ENCODE data around the gene DDX10.

The DDX10 gene

GRCh38 chr11:108624196-108624925 is 40.5 kb upstream of the DDX10 start:
- DNase-seq (ENCODE audit: low read depth in 2 of 2) = no peak
- no peak for TF ChIP-seq CTCF (IDR thresholded peaks at IDR 0.05; ENCODE audit: low read depth, low read length)
- no peak overlapping the region for H3K4me3 ChIP-seq (replicated peaks in 1 of 2; ENCODE audit: low read depth in 2 of 2, low read length in 2 of 2)

GRCh38 chr11:108628326-108628725 is 36.5 kb upstream of the DDX10 start:
- TF ChIP-seq CTCF (IDR thresholded peaks at IDR 0.05; ENCODE audit: low read depth, low read length) = no peak
- no peak for DNase-seq (ENCODE audit: low read depth in 2 of 2)
- H3K4me3 ChIP-seq (replicated peaks in 1 of 2; ENCODE audit: low read depth in 2 of 2, low read length in 2 of 2) = no peak overlapping the region

GRCh38 chr11:108628812-108629211 is 36.1 kb upstream of the DDX10 start:
- TF ChIP-seq CTCF (IDR thresholded peaks at IDR 0.05; ENCODE audit: low read depth, low read length) = no peak
- no peak overlapping the region for H3K4me3 ChIP-seq (replicated peaks in 1 of 2; ENCODE audit: low read depth in 2 of 2, low read length in 2 of 2)
- no peak for DNase-seq (ENCODE audit: low read depth in 2 of 2)

GRCh38 chr11:108629274-108629673 is 35.6 kb upstream of the DDX10 start:
- DNase-seq (ENCODE audit: low read depth in 2 of 2) = no peak
- H3K4me3 ChIP-seq (replicated peaks in 1 of 2; ENCODE audit: low read depth in 2 of 2, low read length in 2 of 2) = no peak overlapping the region
- TF ChIP-seq CTCF (IDR thresholded peaks at IDR 0.05; ENCODE audit: low read depth, low read length) = no peak

- no peak overlapping the region for H3K4me3 ChIP-seq (replicated peaks in 1 of 2; ENCODE audit: low read depth in 2 of 2, low read length in 2 of 2)
- DNase-seq (ENCODE audit: low read depth in 2 of 2) = no peak
- no peak for TF ChIP-seq CTCF (IDR thresholded peaks at IDR 0.05; ENCODE audit: low read depth, low read length)
These were observed 32.7 kb upstream of the DDX10 start for GRCh38 chr11:108632041-108632704.

- DNase-seq (ENCODE audit: low read depth in 2 of 2) = no peak
- H3K4me3 ChIP-seq (replicated peaks in 1 of 2; ENCODE audit: low read depth in 2 of 2, low read length in 2 of 2) = no peak overlapping the region
- TF ChIP-seq CTCF (IDR thresholded peaks at IDR 0.05; ENCODE audit: low read depth, low read length) = no peak
These were observed 29.8 kb upstream of the DDX10 start for GRCh38 chr11:108635106-108635505.

All from cardiac fibroblast (primary cell).